ENCODE measurements around the gene MCTP1.

MCTP1 gene

DNA sequence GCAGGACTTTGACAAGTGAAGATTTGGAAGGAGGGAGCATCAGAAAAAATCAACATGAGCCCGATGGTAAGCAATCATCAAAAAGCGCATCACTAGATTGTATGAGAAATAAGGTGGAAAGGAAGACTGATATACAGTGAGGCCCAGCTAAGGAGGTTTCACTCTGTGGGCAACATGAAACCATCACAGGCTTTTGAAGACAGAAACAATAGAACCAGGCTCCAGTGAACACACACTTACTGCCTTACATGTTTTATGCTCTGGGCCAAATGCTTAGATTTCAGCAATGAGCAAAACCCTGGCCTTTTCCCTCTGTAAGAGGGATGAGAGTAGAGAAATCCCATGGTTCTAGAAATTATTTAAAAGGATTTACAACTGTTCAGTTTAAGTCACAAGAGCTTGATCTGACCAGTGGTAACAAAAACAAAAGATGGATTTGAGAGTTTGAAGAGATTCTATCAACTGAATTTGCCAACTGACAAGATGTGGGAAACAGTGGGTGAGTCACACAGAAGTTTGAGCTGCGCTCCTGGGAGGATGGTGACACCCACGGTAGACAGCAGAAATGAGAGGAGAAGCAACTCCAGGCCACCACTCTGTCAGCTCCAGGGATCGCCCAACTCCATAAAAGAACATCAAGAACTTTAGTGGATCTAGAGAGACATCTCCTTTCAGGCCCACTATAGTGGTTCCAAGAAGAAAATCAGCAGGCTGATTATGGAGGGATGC is 261.8 kb downstream of the MCTP1 start:
- CTCF ChIA-PET, result interaction anchor here (0.5 kb wide), 1 partner anchor 8 kb away, joined by 3 read pairs; no protein-coding TSS in a partner anchor
- TF ChIP-seq L3MBTL2 (conservative IDR thresholded peaks at IDR 0.05), result no peak
- no peak for DNase-seq (ENCODE audit: extremely low spot score)
- POLR2A ChIA-PET, result no interaction called here

DNA sequence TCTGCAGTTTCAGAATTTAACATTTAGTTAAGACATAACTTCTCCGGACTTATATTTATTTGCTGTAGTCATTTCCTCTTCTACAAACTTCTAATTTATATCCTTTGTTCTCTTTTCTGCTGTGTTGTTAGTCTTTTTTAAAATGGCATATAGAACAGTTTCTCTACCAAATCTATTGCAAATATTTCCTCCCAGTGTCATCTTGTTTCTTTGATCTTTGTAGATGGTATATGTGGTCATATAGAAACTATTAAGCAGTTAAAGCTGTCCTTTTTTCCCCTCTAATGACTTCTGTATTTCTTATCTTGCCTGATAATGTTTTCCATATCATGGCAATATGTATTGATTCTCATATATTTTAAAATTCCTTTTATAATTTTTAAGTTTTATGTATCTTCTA is 264.5 kb downstream of the MCTP1 start:
- ChIA-PET CTCF (no interaction called here), POLR2A (no interaction called here)
- DNase-seq (ENCODE audit: extremely low spot score), result no peak
- TF ChIP-seq CTBP1 (IDR thresholded peaks at IDR 0.05; ENCODE audit: borderline replicate concordance) (no peak), SUZ12 (IDR thresholded peaks at IDR 0.05) (no peak), FOXM1 (IDR thresholded peaks at IDR 0.05; ENCODE audit: borderline replicate concordance) (no peak), HDGF (IDR thresholded peaks at IDR 0.05; ENCODE audit: borderline replicate concordance) (no peak), NFRKB (IDR thresholded peaks at IDR 0.05) (no peak), LEF1 (IDR thresholded peaks at IDR 0.05; ENCODE audit: borderline replicate concordance) (no peak), FOXK2 (IDR thresholded peaks at IDR 0.05) (no peak), BHLHE40 (IDR thresholded peaks at IDR 0.05; ENCODE audit: borderline replicate concordance) (no peak), ARNT (IDR thresholded peaks at IDR 0.05) (no peak)

DNA sequence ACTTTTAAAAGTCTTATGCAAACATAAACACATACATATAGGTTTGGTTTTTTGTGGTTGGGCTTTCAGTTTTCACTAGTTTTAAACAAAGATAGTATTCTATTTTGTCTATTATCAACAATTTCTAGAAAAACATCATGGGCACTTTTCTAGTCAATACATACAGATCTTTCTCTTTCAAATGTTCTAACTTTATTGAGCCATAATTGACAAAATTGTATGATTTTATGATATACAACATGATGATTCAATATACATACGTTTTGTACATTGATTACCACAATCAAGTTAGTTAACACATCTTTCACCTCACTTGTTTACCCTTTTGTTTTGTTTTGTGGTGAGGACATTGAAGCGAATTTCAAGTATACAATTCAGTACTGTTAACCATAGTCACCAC is 265.9 kb downstream of the MCTP1 start:
- DNase-seq (ENCODE audit: extremely low spot score), result no peak
- ChIA-PET CTCF (no interaction called here), POLR2A (no interaction called here)
- TF ChIP-seq FOXK2 (IDR thresholded peaks at IDR 0.05) (no peak), FOXM1 (IDR thresholded peaks at IDR 0.05; ENCODE audit: borderline replicate concordance) (no peak), LEF1 (IDR thresholded peaks at IDR 0.05; ENCODE audit: borderline replicate concordance) (no peak), NFRKB (IDR thresholded peaks at IDR 0.05) (no peak), FOXA1 (IDR thresholded peaks at IDR 0.05) (no peak), L3MBTL2 (conservative IDR thresholded peaks at IDR 0.05) (no peak), HDGF (IDR thresholded peaks at IDR 0.05; ENCODE audit: borderline replicate concordance) (no peak), SUZ12 (IDR thresholded peaks at IDR 0.05) (no peak), SP1 (IDR thresholded peaks at IDR 0.05) (no peak), ARNT (IDR thresholded peaks at IDR 0.05) (no peak), ZNF384 (IDR thresholded peaks at IDR 0.05) (no peak), BHLHE40 (IDR thresholded peaks at IDR 0.05; ENCODE audit: borderline replicate concordance) (no peak), ELF4 (IDR thresholded peaks at IDR 0.05) (no peak)

DNA sequence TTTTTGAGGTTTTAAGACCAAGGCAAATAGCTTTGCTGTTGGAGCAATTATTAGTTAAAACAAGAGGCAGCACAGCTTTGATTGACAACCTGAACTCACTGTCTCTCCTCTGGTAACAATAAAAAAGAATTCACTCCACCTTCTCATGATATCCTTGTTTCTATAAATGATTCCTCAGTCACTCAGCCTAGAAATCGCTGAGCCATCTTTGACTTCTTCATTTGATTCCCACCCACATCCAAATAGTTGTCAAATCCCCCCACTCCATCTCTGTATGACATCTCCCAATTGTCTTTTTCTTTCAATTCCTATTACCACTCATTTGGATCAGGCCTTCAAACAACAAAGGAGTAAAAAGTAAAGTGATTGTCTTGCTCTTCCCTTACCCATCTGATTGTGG is 266.4 kb downstream of the MCTP1 start:
- ChIA-PET CTCF (no interaction called here), POLR2A (no interaction called here)
- no peak for TF ChIP-seq NFRKB (IDR thresholded peaks at IDR 0.05)
- no peak for TF ChIP-seq FOXM1 (IDR thresholded peaks at IDR 0.05; ENCODE audit: borderline replicate concordance)
- no peak for TF ChIP-seq SUZ12 (IDR thresholded peaks at IDR 0.05)
- TF ChIP-seq L3MBTL2 (conservative IDR thresholded peaks at IDR 0.05), result no peak
- TF ChIP-seq CTBP1 (IDR thresholded peaks at IDR 0.05; ENCODE audit: borderline replicate concordance), result no peak
- DNase-seq (ENCODE audit: extremely low spot score), result no peak

DNA sequence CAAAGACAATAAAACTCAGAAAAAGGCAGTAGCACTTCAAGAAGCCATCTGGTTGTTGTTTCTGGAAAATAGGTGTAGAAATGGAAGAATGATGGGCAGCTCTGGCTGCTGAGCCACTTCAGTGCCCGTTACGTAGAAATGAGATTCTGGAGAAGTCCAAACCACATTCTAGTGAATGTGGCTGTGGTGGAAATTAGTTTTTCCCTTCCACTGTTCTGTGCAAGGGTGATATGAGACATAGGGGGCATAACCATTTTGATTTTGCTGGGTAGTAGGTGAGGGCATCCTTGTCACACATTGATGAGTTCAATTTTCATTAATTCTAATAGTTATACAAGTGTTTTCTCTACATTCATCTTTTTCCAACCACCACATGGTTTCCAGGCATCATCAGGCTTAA is 275.1 kb downstream of the MCTP1 start:
- POLR2A ChIA-PET, result no interaction called here
- CTCF ChIA-PET, result no interaction called here
- TF ChIP-seq SP1 (IDR thresholded peaks at IDR 0.05) (no peak), TARDBP (IDR thresholded peaks at IDR 0.05) (no peak), ELF4 (IDR thresholded peaks at IDR 0.05) (no peak), HDGF (IDR thresholded peaks at IDR 0.05; ENCODE audit: borderline replicate concordance) (no peak), NFRKB (IDR thresholded peaks at IDR 0.05) (no peak), FOXK2 (IDR thresholded peaks at IDR 0.05) (no peak), CTBP1 (IDR thresholded peaks at IDR 0.05; ENCODE audit: borderline replicate concordance) (no peak), ZNF384 (IDR thresholded peaks at IDR 0.05) (no peak), FOXA1 (IDR thresholded peaks at IDR 0.05) (no peak), SUZ12 (IDR thresholded peaks at IDR 0.05) (no peak), BHLHE40 (IDR thresholded peaks at IDR 0.05; ENCODE audit: borderline replicate concordance) (no peak), L3MBTL2 (conservative IDR thresholded peaks at IDR 0.05) (no peak), FOXM1 (IDR thresholded peaks at IDR 0.05; ENCODE audit: borderline replicate concordance) (no peak), LEF1 (IDR thresholded peaks at IDR 0.05; ENCODE audit: borderline replicate concordance) (no peak), ARNT (IDR thresholded peaks at IDR 0.05) (no peak)
- TF ChIP-seq, protein P1, sequence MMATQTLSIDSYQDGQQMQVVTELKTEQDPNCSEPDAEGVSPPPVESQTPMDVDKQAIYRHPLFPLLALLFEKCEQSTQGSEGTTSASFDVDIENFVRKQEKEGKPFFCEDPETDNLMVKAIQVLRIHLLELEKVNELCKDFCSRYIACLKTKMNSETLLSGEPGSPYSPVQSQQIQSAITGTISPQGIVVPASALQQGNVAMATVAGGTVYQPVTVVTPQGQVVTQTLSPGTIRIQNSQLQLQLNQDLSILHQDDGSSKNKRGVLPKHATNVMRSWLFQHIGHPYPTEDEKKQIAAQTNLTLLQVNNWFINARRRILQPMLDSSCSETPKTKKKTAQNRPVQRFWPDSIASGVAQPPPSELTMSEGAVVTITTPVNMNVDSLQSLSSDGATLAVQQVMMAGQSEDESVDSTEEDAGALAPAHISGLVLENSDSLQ (IDR thresholded peaks at IDR 0.05), result no peak
- no peak for DNase-seq (ENCODE audit: extremely low spot score)

GRCh38 chr5:95007921-95008597 is 276.8 kb downstream of the MCTP1 start:
- ChIA-PET POLR2A (interaction anchor here (0.6 kb wide), 1 partner anchor 168 kb away, joined by 3 read pairs; no protein-coding TSS in a partner anchor), CTCF (no interaction called here)
- no peak for DNase-seq (ENCODE audit: extremely low spot score)
- TF ChIP-seq HDGF (IDR thresholded peaks at IDR 0.05; ENCODE audit: borderline replicate concordance) (no peak), LEF1 (IDR thresholded peaks at IDR 0.05; ENCODE audit: borderline replicate concordance) (no peak), SP1 (IDR thresholded peaks at IDR 0.05) (no peak), ARNT (IDR thresholded peaks at IDR 0.05) (no peak), ELF4 (IDR thresholded peaks at IDR 0.05) (no peak), ZNF384 (IDR thresholded peaks at IDR 0.05) (no peak), FOXA1 (IDR thresholded peaks at IDR 0.05) (no peak), NFRKB (IDR thresholded peaks at IDR 0.05) (no peak), SUZ12 (IDR thresholded peaks at IDR 0.05) (no peak), L3MBTL2 (conservative IDR thresholded peaks at IDR 0.05) (no peak), BHLHE40 (IDR thresholded peaks at IDR 0.05; ENCODE audit: borderline replicate concordance) (no peak), TARDBP (IDR thresholded peaks at IDR 0.05) (no peak), CTBP1 (IDR thresholded peaks at IDR 0.05; ENCODE audit: borderline replicate concordance) (no peak)
- TF ChIP-seq, protein P1 (IDR thresholded peaks at IDR 0.05), result no peak
